HS-27A (cell line): Measurements from ENCODE around the gene MYOT.

Experiments used
- DNase-seq: peaks from one replicate; pipeline ENCODE4 v3.0.0-alpha.2; 2012; ENCODE audit warnings: low read depth, missing footprints

MYOT gene

DNA sequence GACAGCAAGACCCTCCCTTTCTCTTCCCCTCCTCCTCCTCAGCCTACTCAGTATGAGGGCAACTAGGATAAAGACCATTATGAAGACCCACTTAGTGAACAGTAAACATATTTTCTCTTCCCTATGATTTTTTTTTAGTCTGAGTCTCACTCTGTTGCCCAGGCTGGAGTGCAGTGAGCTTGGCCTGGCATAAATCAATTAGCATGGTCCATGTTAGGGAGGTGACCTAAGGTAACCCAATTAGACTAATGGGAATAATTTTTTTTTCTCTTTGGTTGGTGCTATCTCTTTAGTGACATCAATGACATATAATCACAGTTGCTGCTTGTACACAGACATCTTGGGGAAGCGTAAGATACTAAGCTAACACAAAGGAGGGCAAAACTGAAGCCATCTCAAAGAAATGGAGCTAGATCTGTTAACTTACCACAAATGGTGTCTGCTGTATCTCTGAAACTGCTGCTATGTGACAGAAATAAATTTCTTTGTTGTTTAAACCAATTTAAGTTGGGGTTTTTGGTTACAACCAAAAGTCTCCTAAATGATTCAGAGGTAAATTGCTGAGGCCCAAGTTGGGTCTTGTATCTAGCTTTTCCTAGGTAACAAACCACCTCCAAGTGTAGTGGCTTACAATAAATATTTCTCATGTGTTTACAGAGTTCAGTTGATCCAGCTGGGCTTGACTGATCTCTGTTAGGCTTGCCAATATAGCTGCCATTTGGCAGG lies 34.9 kb downstream of the MYOT start:
- no peak for DNase-seq

DNA sequence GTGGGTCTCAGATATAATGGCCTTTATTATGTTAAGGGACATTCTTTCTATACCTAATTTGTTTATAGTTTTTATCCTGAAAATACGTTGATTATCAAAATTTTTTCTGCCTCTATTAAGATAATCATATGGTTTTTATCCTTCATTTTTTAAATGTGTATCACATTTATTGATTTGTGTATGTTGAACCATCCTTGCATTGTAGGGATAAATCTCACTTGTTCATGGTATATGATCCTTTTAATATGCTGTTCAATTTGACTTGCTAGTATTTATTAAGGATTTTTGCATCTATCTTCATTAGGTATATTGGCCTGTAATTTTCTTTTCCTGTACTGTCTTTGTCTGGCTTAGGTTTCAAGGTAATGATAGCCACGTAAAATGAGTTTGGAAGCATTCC lies 47.1 kb downstream of the MYOT start:
- DNase-seq, result no peak

DNA sequence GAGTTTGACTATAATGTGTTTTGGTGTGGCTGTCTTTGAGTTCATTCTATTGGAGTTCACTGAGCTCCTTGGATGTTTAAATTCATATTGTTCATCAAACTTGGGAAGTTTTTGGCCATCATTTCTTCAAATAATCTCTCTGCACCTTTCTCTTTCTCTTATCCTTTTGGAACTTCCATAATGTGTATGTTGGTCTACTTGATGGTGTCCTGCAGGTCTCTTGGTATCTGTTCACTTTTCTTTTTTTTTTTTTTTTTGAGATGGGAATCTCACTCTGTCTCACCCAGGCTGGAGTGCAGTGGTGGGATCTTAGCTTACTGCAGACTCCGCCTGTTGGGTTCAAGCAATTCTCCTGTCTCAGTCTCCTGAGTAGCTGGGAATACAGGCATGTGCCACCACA lies 49.3 kb downstream of the MYOT start:
- no peak for DNase-seq

DNA sequence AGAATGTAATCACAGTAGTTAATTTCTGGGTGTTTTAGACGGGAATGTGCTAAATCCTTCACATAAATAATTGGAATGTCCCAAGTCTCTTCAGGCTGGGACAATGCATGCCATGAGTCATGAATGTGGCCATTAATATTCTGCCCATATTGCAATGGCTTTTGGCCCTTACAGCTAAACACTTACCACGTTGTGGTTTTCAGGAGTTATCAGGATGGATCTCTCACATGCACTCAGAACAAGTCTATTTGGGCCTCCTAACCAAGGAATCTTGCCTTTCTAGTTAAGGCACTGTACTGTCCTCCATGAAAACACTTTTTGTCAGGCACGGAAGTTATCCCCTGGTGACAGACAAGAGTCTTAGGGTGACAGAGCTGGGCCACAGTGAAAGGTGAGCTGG lies 54.3 kb downstream of the MYOT start:
- DNase-seq, result no peak

DNA sequence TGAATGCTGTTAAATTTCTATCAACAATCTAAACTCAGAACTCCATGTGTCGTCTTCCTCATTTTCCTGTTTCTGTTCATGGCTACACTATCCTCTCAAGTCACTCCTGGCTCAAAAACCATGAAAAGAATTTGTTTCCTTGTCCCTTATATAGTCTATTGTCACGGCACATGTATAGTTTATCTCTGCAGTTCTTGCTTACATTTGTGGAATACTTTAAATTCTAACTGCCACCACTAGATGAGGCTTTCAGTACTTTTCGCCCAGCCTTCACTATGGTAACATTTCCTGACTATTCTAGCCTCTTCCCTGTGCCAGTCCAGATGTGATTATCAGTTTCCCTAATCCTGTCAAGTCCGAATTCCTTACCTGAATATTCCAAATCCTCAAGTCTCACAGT lies 56.2 kb downstream of the MYOT start:
- no peak for DNase-seq

DNA sequence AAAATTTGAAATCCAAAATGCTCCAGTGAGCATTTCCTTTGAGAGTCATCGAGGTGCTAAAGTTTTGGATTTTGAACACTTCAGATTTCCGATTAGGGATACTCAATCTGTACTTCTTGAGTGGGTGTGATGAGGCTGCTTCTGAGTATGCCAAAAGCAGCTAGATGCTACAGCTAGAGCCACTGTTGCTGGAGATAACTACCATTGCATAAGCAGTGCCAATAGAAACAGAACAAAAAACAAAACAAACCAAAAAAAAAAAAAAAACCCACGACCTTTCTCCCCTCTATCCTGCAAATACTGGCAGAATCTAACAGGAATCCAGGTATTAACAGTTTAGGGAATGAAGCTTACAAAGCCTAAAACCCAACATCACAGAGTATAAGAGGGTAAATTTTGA lies 65.1 kb downstream of the MYOT start:
- no peak for DNase-seq

DNA sequence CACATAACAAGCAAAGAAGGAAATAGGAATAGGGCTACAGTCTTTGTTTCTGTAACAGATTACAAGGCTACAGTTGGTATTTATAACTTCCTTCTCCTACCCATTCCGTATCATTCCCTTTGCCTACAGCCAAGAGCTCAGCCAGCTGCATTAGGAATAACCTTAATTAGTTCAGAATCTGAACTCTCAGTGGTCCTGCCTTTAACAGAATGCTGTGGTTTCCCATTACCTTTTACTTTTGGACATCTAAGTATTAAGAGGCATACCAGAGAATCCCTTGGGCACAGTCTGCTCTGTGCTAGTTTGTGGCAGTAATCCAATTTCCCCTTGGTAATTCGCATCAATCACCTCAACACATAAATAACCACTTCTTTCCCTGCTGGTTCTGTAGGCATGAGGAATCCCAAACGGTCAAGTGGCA lies 65.8 kb downstream of the MYOT start:
- DNase-seq, result no peak

DNA sequence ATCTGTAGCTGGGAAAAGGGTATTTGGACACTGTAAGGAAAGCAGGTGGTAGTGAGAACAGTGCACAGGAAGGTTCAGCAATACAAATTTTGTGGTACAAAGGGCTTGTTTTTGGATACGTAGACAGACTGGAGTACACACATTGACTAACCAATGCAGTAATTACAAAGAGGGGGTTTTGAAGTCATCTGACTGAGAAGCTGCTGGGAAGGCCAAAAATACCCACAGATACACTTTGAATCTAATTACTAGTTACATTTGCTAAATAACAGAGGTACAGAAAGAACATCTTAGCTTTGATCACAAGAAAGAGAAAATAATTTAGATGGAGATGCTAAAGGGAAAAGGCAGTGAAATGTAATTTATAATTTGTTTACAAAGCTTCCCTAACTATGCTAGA lies 67.5 kb downstream of the MYOT start:
- no peak for DNase-seq

DNA sequence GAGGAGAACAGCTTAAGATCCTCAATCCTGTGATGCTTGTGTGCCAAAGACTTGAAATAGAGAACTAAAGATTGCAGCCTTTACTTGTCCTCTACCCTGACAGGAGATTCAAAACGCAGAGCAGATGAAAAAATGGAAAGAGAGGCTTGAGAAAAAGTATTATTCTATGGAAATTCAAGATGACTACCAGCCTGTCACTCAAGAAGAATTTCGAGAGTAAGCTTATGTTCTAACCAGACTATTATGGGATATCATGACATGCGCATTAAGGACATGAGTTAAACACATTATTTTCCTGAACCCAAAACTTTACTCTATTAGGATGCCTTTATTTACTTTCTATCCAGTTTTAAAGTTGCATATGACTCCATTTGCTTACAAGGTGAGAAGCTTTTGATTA lies 68.0 kb downstream of the MYOT start:
- DNase-seq, result no peak
